GM23338 (cell line): ENCODE results near the gene TXLNB. TPM values are rescaled to one million over a fixed set of nuclear protein-coding genes. Genes with fewer than 3 reads are reported as not detected.

Source experiments
- ATAC-seq: fragments of 200-7000 bp; cut with Tn5 transposase; 3 replicates; pipeline ENCODE4 v1.9.1; 2020
- DNase-seq: peaks from one replicate; pipeline ENCODE4 v3.0.0-alpha.2; 2015; ENCODE audit warnings: low spot score
- H2AFZ ChIP-seq: fragments of 200-600 bp; sonication (generic); 2 replicates; pipeline ENCODE4 v1.8.0; 2016; ENCODE audit warnings: antibody characterized with exemption, mild to moderate bottlenecking, moderate library complexity
- H3F3A ChIP-seq: fragments of 200-600 bp; sonication (generic); replicated peaks from 2 replicates; pipeline ENCODE4 v1.8.0; 2017; ENCODE audit warnings: antibody characterized with exemption, mixed run types, low read depth
- H3K27ac ChIP-seq: fragments of 200-600 bp; sonication (generic); 2 replicates; pipeline ENCODE4 v1.6.1; 2016; ENCODE audit warnings: low read depth
- H3K27me3 ChIP-seq: fragments of 200-600 bp; sonication (generic); 2 replicates; pipeline ENCODE4 v1.8.0; 2016; ENCODE audit warnings: mild to moderate bottlenecking, mixed run types, moderate library complexity; ENCODE audit not compliant: insufficient read depth
- H3K36me3 ChIP-seq: fragments of 200-600 bp; sonication (generic); 2 replicates; pipeline ENCODE4 v1.8.0; 2016; ENCODE audit warnings: mild to moderate bottlenecking; ENCODE audit not compliant: insufficient read depth
- H3K4me1 ChIP-seq: fragments of 200-600 bp; sonication (generic); 2 replicates; pipeline ENCODE4 v1.8.0; 2016; ENCODE audit warnings: mild to moderate bottlenecking, moderate library complexity; ENCODE audit not compliant: insufficient read depth
- H3K4me2 ChIP-seq: fragments of 200-600 bp; sonication (generic); 2 replicates; pipeline ENCODE4 v1.7.1; 2017; ENCODE audit warnings: mixed run types
- H3K4me3 ChIP-seq: fragments of 200-600 bp; sonication (generic); 2 replicates; pipeline ENCODE4 v1.6.1; 2016; ENCODE audit warnings: mixed run types
- H3K79me2 ChIP-seq: fragments of 200-600 bp; sonication (generic); replicated peaks from 2 replicates; pipeline ENCODE4 v1.8.0; 2017; ENCODE audit warnings: mild to moderate bottlenecking; ENCODE audit not compliant: insufficient read depth
- H3K9me2 ChIP-seq: fragments of 200-600 bp; sonication (generic); 2 replicates; pipeline ENCODE4 v1.8.0; 2017; ENCODE audit not compliant: insufficient read depth
- H4K20me1 ChIP-seq: fragments of 200-600 bp; sonication (generic); replicated peaks from 2 replicates; pipeline ENCODE4 v1.8.0; 2017; ENCODE audit warnings: mild to moderate bottlenecking; ENCODE audit not compliant: insufficient read depth
- H3K27ac Mint-ChIP-seq: 2 replicates; pipeline ENCODE4 v1.8.0; 2020; ENCODE audit warnings: inconsistent platforms, mild to moderate bottlenecking, moderate library complexity, mixed read lengths
- H3K27me3 Mint-ChIP-seq: 3 replicates; pipeline ENCODE4 v1.8.0; 2022; ENCODE audit warnings: low read depth, mild to moderate bottlenecking, moderate library complexity, mixed read lengths, inconsistent platforms; ENCODE audit not compliant: insufficient read depth, poor library complexity
- H3K36me3 Mint-ChIP-seq: 3 replicates; pipeline ENCODE4 v1.8.0; 2021; ENCODE audit warnings: low read depth, mild to moderate bottlenecking, inconsistent platforms, moderate library complexity, mixed read lengths
- H3K4me1 Mint-ChIP-seq: 3 replicates; pipeline ENCODE4 v1.8.0; 2020; ENCODE audit warnings: mild to moderate bottlenecking, inconsistent platforms, mixed read lengths
- H3K4me3 Mint-ChIP-seq: 3 replicates; pipeline ENCODE4 v1.8.0; 2021; ENCODE audit warnings: moderate library complexity, mild to moderate bottlenecking, inconsistent platforms, mixed read lengths
- H3K9me3 Mint-ChIP-seq: 3 replicates; pipeline ENCODE4 v1.8.0; 2020; ENCODE audit warnings: moderate library complexity, mild to moderate bottlenecking, inconsistent platforms, mixed read lengths
- CREB1 ChIP-seq: fragments of 250-450 bp; sonication (Bioruptor Pico); IDR thresholded peaks from 2 replicates; pipeline ENCODE4 v1.5.0; 2020; ENCODE audit warnings: low read depth, mild to moderate bottlenecking, moderate library complexity
- CTCF ChIP-seq, 2 experiments: fragments of 200-600 bp in 1 of 2; sonication (generic) in 1 of 2; conservative IDR thresholded peaks; 2 replicates each; pipeline versions ENCODE4 v1.5.1 to v1.6.1; 2016 to 2017; ENCODE audit warnings: antibody characterized with exemption in 2 of 2, low read depth in 2 of 2, mild to moderate bottlenecking in 2 of 2, moderate library complexity in 1 of 2
- ETS1 ChIP-seq: IDR thresholded peaks from 2 replicates; pipeline ENCODE4 v1.6.1; 2016; ENCODE audit warnings: antibody characterized with exemption
- EZH2 ChIP-seq: fragments of 200-600 bp; sonication (generic); IDR thresholded peaks from one replicate; pipeline ENCODE4 v1.8.0; 2017; ENCODE audit warnings: antibody characterized with exemption, mild to moderate bottlenecking, low read depth; ENCODE audit not compliant: unreplicated experiment
- EZH2phosphoT487 ChIP-seq: fragments of 200-600 bp; sonication (generic); IDR thresholded peaks from one replicate; pipeline ENCODE4 v1.8.1; 2018; ENCODE audit warnings: antibody characterized with exemption; ENCODE audit not compliant: unreplicated experiment
- JUNB ChIP-seq: IDR thresholded peaks from one replicate; pipeline ENCODE4 v1.6.1; 2016; ENCODE audit warnings: antibody characterized with exemption; ENCODE audit not compliant: unreplicated experiment
- NANOG ChIP-seq: IDR thresholded peaks from 2 replicates; pipeline ENCODE4 v1.6.1; 2016; ENCODE audit warnings: antibody characterized with exemption, borderline replicate concordance
- POLR2AphosphoS5 ChIP-seq: IDR thresholded peaks from 2 replicates; pipeline ENCODE4 v1.6.1; 2016; ENCODE audit warnings: antibody characterized with exemption, low read depth
- STAT1 ChIP-seq: IDR thresholded peaks from one replicate; pipeline ENCODE4 v1.6.1; 2016; ENCODE audit warnings: antibody characterized with exemption; ENCODE audit not compliant: unreplicated experiment
- ZNF114 ChIP-seq: fragments of 250-450 bp; sonication (Bioruptor Pico); IDR thresholded peaks from 2 replicates; pipeline ENCODE4 v1.5.0; 2020; ENCODE audit warnings: mild to moderate bottlenecking, moderate library complexity
- ZNF331 ChIP-seq: fragments of 250-450 bp; sonication (Bioruptor Pico); IDR thresholded peaks from 2 replicates; pipeline ENCODE4 v1.5.0; 2020; ENCODE audit warnings: low read depth, mild to moderate bottlenecking, moderate library complexity
- polyA plus RNA-seq: library from polyadenylated mRNA; unstranded; fragments of >200 nt; fragmentation: Nextera tagmentation; extraction: Ambion mirVana; gene quantifications from 2 replicates; pipeline ENCODE4 v1.2.1, GENCODE V29; 2016
- total RNA-seq: library from RNA; depleted of rRNA; stranded (reverse); fragments of >200 nt; shearing (Covaris generic); gene quantifications from 2 replicates; pipeline ENCODE4 v1.2.3, GENCODE V29; 2014
- TF ChIP-seq, protein P1 (sequence below): IDR thresholded peaks from one replicate; pipeline ENCODE4 v1.6.1; 2018; ENCODE audit warnings: antibody characterized with exemption; ENCODE audit not compliant: unreplicated experiment
- TF ChIP-seq, protein P2 (sequence below): fragments of 250-450 bp; sonication (Bioruptor Pico); IDR thresholded peaks from 2 replicates; pipeline ENCODE4 v1.5.0; 2020; ENCODE audit warnings: mild to moderate bottlenecking, moderate library complexity

TXLNB gene
- total and polyA plus RNA-seq, 2 experiments from 2014 or later = 0.11 to 0.28 TPM

DNA sequence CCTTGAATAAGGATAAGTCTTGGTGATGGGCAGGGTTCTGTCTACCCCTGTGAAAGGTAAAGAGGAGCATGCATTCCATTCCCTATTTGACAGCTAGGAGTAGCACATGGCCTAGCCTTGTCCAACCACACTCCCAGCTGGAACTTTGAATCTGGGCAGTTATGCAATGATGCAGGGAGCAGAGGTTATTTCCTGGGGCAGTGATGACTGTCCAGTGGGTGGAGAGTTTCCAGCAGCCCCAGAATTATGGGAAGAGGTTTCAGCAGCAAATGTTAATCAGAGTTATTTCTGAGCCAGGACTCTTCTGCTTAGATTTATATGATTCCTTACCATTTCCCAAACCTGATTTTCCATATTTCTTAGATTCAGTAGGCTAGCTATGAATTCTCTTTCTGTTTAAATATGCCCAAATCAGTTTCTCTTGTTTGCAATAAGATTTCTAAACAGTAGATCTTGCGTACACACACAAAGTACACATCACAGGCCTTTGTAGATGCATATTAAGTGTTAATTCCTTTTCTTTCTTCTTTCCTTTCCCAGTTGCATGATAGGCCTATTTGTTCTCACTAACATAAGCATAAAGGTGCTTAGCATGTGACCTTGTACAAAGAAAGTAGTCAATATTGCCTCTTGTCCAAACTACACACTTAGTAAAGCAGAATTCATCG, 17.3 kb upstream of the TXLNB start:
- no peaks in the 10 kb centered on the region for H3K27me3 ChIP-seq
- H2AFZ ChIP-seq = no peak overlapping the region
- no peaks in the 10 kb centered on the region for H4K20me1 ChIP-seq
- no peaks in the 10 kb centered on the region for H3F3A ChIP-seq
- H3K27ac ChIP-seq = no peak overlapping the region
- DNase-seq (no peak), ATAC-seq (no peak)
- no peaks in the 10 kb centered on the region; the same call in 2 of the 3 replicates for H3K9me3 Mint-ChIP-seq
- H3K27me3 Mint-ChIP-seq = no peaks in the 10 kb centered on the region
- H3K4me2 ChIP-seq = no peak overlapping the region
- H3K36me3 ChIP-seq = no peaks in the 10 kb centered on the region
- H3K36me3 Mint-ChIP-seq = no peaks in the 10 kb centered on the region
- H3K4me1 Mint-ChIP-seq = peaks cover 34% of the 10 kb centered on the region
- TF ChIP-seq, protein P1, sequence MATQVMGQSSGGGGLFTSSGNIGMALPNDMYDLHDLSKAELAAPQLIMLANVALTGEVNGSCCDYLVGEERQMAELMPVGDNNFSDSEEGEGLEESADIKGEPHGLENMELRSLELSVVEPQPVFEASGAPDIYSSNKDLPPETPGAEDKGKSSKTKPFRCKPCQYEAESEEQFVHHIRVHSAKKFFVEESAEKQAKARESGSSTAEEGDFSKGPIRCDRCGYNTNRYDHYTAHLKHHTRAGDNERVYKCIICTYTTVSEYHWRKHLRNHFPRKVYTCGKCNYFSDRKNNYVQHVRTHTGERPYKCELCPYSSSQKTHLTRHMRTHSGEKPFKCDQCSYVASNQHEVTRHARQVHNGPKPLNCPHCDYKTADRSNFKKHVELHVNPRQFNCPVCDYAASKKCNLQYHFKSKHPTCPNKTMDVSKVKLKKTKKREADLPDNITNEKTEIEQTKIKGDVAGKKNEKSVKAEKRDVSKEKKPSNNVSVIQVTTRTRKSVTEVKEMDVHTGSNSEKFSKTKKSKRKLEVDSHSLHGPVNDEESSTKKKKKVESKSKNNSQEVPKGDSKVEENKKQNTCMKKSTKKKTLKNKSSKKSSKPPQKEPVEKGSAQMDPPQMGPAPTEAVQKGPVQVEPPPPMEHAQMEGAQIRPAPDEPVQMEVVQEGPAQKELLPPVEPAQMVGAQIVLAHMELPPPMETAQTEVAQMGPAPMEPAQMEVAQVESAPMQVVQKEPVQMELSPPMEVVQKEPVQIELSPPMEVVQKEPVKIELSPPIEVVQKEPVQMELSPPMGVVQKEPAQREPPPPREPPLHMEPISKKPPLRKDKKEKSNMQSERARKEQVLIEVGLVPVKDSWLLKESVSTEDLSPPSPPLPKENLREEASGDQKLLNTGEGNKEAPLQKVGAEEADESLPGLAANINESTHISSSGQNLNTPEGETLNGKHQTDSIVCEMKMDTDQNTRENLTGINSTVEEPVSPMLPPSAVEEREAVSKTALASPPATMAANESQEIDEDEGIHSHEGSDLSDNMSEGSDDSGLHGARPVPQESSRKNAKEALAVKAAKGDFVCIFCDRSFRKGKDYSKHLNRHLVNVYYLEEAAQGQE = no peak
- TF ChIP-seq CREB1 (CRISPR knock-in tag) (no peak), STAT1 (no peak), EZH2 (no peak), POLR2AphosphoS5 (no peak), NANOG (no peak), JUNB (no peak), CTCF (conservative IDR thresholded peaks at IDR 0.05; ENCODE audit: low read depth in 2 of 2) (no peak), EZH2phosphoT487 (no peak), ETS1 (no peak), ZNF331 (CRISPR knock-in tag) (no peak), ZNF114 (CRISPR knock-in tag) (no peak)
- TF ChIP-seq, protein P2, sequence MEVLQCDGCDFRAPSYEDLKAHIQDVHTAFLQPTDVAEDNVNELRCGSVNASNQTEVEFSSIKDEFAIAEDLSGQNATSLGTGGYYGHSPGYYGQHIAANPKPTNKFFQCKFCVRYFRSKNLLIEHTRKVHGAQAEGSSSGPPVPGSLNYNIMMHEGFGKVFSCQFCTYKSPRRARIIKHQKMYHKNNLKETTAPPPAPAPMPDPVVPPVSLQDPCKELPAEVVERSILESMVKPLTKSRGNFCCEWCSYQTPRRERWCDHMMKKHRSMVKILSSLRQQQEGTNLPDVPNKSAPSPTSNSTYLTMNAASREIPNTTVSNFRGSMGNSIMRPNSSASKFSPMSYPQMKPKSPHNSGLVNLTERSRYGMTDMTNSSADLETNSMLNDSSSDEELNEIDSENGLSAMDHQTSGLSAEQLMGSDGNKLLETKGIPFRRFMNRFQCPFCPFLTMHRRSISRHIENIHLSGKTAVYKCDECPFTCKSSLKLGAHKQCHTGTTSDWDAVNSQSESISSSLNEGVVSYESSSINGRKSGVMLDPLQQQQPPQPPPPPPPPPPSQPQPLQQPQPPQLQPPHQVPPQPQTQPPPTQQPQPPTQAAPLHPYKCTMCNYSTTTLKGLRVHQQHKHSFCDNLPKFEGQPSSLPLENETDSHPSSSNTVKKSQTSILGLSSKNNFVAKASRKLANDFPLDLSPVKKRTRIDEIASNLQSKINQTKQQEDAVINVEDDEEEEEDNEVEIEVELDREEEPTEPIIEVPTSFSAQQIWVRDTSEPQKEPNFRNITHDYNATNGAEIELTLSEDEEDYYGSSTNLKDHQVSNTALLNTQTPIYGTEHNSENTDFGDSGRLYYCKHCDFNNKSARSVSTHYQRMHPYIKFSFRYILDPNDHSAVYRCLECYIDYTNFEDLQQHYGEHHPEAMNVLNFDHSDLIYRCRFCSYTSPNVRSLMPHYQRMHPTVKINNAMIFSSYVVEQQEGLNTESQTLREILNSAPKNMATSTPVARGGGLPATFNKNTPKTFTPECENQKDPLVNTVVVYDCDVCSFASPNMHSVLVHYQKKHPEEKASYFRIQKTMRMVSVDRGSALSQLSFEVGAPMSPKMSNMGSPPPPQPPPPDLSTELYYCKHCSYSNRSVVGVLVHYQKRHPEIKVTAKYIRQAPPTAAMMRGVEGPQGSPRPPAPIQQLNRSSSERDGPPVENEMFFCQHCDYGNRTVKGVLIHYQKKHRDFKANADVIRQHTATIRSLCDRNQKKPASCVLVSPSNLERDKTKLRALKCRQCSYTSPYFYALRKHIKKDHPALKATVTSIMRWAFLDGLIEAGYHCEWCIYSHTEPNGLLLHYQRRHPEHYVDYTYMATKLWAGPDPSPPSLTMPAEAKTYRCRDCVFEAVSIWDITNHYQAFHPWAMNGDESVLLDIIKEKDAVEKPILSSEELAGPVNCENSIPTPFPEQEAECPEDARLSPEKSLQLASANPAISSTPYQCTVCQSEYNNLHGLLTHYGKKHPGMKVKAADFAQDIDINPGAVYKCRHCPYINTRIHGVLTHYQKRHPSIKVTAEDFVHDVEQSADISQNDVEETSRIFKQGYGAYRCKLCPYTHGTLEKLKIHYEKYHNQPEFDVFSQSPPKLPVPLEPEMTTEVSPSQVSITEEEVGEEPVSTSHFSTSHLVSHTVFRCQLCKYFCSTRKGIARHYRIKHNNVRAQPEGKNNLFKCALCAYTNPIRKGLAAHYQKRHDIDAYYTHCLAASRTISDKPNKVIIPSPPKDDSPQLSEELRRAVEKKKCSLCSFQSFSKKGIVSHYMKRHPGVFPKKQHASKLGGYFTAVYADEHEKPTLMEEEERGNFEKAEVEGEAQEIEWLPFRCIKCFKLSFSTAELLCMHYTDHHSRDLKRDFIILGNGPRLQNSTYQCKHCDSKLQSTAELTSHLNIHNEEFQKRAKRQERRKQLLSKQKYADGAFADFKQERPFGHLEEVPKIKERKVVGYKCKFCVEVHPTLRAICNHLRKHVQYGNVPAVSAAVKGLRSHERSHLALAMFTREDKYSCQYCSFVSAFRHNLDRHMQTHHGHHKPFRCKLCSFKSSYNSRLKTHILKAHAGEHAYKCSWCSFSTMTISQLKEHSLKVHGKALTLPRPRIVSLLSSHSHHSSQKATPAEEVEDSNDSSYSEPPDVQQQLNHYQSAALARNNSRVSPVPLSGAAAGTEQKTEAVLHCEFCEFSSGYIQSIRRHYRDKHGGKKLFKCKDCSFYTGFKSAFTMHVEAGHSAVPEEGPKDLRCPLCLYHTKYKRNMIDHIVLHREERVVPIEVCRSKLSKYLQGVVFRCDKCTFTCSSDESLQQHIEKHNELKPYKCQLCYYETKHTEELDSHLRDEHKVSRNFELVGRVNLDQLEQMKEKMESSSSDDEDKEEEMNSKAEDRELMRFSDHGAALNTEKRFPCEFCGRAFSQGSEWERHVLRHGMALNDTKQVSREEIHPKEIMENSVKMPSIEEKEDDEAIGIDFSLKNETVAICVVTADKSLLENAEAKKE (CRISPR knock-in tag) = no peak
- H3K4me3 Mint-ChIP-seq = no peak overlapping the region
- peaks cover 20% of the 10 kb centered on the region; the same call in 1 of the 2 replicates for H3K4me1 ChIP-seq
- no peaks in the 10 kb centered on the region for H3K79me2 ChIP-seq
- H3K9me2 ChIP-seq = no peaks in the 10 kb centered on the region; the same call in 1 of the 2 replicates
- H3K4me3 ChIP-seq = no peak overlapping the region
- no peak overlapping the region for H3K27ac Mint-ChIP-seq
